Measurements from ENCODE around the gene PARN.

PARN gene

DNA sequence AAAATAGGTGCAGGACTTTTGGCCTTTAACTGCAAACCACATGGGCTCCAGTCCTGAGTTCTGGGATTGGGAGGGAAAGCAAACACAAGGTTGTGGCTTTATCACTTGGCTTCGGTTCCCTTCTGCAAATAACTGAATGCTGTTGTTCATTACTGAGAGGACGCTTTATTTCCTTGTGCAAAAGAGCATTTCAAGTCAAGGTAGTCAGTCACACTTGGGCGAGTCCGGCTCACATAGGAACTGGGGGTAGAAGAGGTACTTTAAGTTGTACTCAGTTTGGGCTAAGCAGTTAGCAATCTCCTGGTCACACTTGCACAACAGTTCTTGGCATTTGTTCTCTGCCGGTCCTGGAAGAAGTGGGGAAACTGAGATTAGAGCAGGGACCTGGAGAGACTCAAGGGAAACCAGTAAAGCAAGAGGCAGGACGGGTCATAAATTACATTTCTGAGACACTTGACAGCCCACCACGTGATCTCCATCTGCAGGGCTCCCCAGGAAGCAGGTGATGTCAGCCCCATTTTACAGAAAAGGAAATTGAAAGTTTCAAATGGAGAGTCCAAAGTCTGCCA, 42.4 kb upstream of the PARN start:
- Histone ChIP-seq H3K4me2 (ENCODE audit: low read length) (peak overlapping the region; percentile 87), H4K20me1 (ENCODE audit: control insufficient read depth, insufficient read depth, low read depth, low read length) (no peaks in the 10 kb centered on the region), H3K27me3 (ENCODE audit: control insufficient read depth, low read length) (no peaks in the 10 kb centered on the region), H3K9me2 (replicated peaks; ENCODE audit: control insufficient read depth, low read length) (no peaks in the 10 kb centered on the region), H3F3A (ENCODE audit: control insufficient read depth, insufficient read depth) (peaks cover 32% of the 10 kb centered on the region), H3K79me2 (ENCODE audit: control insufficient read depth, low read length) (no peaks in the 10 kb centered on the region), H3K36me3 (ENCODE audit: control insufficient read depth, low read length) (peaks cover 22% of the 10 kb centered on the region), H3K4me3 (ENCODE audit: low read length) (peak overlapping the region; percentile 63), H3K9me3 (ENCODE audit: control insufficient read depth, insufficient read depth, low read length) (no peaks in the 10 kb centered on the region), H3K4me1 (ENCODE audit: control insufficient read depth, low read length) (peaks cover 51% of the 10 kb centered on the region), H3K27ac (ENCODE audit: low read depth, low read length) (peak overlapping the region; percentile 91)
- TF ChIP-seq, protein P1, sequence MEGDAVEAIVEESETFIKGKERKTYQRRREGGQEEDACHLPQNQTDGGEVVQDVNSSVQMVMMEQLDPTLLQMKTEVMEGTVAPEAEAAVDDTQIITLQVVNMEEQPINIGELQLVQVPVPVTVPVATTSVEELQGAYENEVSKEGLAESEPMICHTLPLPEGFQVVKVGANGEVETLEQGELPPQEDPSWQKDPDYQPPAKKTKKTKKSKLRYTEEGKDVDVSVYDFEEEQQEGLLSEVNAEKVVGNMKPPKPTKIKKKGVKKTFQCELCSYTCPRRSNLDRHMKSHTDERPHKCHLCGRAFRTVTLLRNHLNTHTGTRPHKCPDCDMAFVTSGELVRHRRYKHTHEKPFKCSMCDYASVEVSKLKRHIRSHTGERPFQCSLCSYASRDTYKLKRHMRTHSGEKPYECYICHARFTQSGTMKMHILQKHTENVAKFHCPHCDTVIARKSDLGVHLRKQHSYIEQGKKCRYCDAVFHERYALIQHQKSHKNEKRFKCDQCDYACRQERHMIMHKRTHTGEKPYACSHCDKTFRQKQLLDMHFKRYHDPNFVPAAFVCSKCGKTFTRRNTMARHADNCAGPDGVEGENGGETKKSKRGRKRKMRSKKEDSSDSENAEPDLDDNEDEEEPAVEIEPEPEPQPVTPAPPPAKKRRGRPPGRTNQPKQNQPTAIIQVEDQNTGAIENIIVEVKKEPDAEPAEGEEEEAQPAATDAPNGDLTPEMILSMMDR (IDR thresholded peaks at IDR 0.05; ENCODE audit: low read depth, low read length, poor library complexity, severe bottlenecking): no peak
- no peak for TF ChIP-seq EZH2phosphoT487 (IDR thresholded peaks at IDR 0.05; ENCODE audit: borderline replicate concordance, low read length)

DNA sequence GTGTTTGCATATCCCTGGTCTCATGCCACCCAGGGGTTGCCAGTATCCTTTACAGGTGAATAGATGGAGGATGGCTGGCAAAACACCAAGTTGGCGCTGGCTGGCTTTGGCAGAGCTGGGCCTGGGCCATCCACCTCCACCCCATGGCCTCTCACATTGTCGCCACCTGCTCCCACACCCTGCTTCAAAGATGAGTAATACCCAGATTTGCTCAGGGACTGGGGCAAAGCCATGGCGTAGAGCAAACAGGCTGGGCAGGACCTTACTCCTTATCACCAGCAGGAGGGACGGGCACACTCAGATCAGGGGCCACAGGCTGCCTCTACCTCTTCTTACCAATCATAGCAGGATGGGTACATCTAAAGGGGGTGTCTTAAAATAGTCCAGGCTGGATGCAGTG, 39.7 kb upstream of the PARN start:
- peaks cover 44% of the 10 kb centered on the region for H3K4me1 ChIP-seq (ENCODE audit: control insufficient read depth, low read length)
- no peaks in the 10 kb centered on the region for H3K27me3 ChIP-seq (ENCODE audit: control insufficient read depth, low read length)
- no peak for TF ChIP-seq EZH2phosphoT487 (IDR thresholded peaks at IDR 0.05; ENCODE audit: borderline replicate concordance, low read length)
- TF ChIP-seq, protein P1 (IDR thresholded peaks at IDR 0.05; ENCODE audit: low read depth, low read length, poor library complexity, severe bottlenecking): no peak
- H3K4me3 ChIP-seq (ENCODE audit: low read length): no peak overlapping the region
- H3K36me3 ChIP-seq (ENCODE audit: control insufficient read depth, low read length): peaks cover 47% of the 10 kb centered on the region
- peaks cover 32% of the 10 kb centered on the region for H3F3A ChIP-seq (ENCODE audit: control insufficient read depth, insufficient read depth)
- no peak overlapping the region for H3K27ac ChIP-seq (ENCODE audit: low read depth, low read length)
- no peaks in the 10 kb centered on the region for H3K79me2 ChIP-seq (ENCODE audit: control insufficient read depth, low read length)
- H4K20me1 ChIP-seq (ENCODE audit: control insufficient read depth, insufficient read depth, low read depth, low read length): no peaks in the 10 kb centered on the region
- H3K4me2 ChIP-seq (ENCODE audit: low read length): no peak overlapping the region
- no peaks in the 10 kb centered on the region for H3K9me3 ChIP-seq (ENCODE audit: control insufficient read depth, insufficient read depth, low read length)
- no peaks in the 10 kb centered on the region for H3K9me2 ChIP-seq (replicated peaks; ENCODE audit: control insufficient read depth, low read length)

DNA sequence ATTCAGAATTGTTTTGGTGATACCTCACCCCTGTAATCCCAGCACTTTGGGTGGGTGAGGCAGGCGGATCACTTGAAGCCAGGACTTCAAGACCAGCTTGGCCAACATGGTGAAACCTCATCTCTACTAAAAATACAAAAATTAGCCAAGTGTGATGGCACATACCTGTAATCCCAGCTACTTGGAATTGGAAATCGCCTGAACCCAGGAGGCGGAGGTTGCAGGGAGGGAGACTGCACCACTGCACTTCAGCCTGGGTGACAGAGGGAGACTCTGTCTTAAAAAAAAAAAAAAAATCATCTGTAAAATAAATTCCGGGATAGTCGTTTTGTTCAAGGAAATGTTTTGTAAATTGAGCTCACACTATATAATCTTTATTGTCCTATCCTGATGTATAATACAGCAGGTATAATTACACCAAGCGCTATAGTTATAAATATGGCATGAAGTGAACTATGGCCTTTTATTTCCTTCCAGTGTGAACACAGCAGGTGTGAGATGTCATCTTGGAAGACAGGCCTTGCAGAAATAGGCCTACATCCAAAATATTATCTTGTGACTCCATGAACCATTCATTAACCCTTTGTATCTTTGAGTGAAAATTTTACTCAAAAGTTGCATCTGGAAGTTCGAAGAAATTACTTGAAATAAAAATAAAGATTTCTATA, 38.6 kb upstream of the PARN start:
- Histone ChIP-seq H3K36me3 (ENCODE audit: control insufficient read depth, low read length) (peaks cover 57% of the 10 kb centered on the region), H3K4me3 (ENCODE audit: low read length) (no peak overlapping the region), H3K79me2 (ENCODE audit: control insufficient read depth, low read length) (no peaks in the 10 kb centered on the region), H4K20me1 (ENCODE audit: control insufficient read depth, insufficient read depth, low read depth, low read length) (no peaks in the 10 kb centered on the region), H3K9me2 (replicated peaks; ENCODE audit: control insufficient read depth, low read length) (no peaks in the 10 kb centered on the region), H3K27me3 (ENCODE audit: control insufficient read depth, low read length) (no peaks in the 10 kb centered on the region), H3K27ac (ENCODE audit: low read depth, low read length) (no peak overlapping the region), H3K4me1 (ENCODE audit: control insufficient read depth, low read length) (peaks cover 33% of the 10 kb centered on the region), H3K4me2 (ENCODE audit: low read length) (no peak overlapping the region), H3F3A (ENCODE audit: control insufficient read depth, insufficient read depth) (peaks cover 32% of the 10 kb centered on the region), H3K9me3 (ENCODE audit: control insufficient read depth, insufficient read depth, low read length) (no peaks in the 10 kb centered on the region)
- no peak for TF ChIP-seq EZH2phosphoT487 (IDR thresholded peaks at IDR 0.05; ENCODE audit: borderline replicate concordance, low read length)
- TF ChIP-seq, protein P1 (IDR thresholded peaks at IDR 0.05; ENCODE audit: low read depth, low read length, poor library complexity, severe bottlenecking): no peak

Measured in DOHH2 (cell line).